ENCODE results near the gene CNTNAP2. TPM values are rescaled to one million over a fixed set of nuclear protein-coding genes. Genes with fewer than 3 reads are reported as not detected.

Gene CNTNAP2
- total and polyA plus RNA-seq, 4 experiments from 2014 or later, result 0.19 to 0.50 (median 0.20) TPM; not detected in 1

DNA sequence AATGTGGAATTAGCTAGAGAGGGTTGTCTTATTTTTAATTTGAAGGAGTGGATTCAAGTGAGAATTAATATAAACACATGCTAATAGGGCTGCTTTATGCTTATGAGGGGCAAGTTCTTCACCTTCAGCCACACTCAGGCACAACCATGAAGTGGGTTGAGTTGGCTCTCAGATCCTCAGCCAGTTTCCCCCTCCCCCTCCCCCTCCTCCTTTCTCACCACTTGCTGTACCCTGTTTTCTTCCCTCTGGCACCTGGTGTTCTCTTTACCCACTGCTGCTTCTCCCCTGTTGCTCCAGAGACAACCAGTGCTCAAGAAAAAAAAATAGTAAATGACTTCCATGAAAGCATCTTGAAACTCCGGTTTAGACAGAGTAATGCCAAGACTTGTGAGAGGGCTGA is 1083.3 kb downstream of the CNTNAP2 start:
- no peaks in the 10 kb centered on the region for H3K36me3 ChIP-seq (ENCODE audit: insufficient read depth, low read length)
- no peaks in the 10 kb centered on the region for H3K27me3 ChIP-seq (ENCODE audit: insufficient read depth, low read length)
- Mint-ChIP-seq H3K36me3 (no peaks in the 10 kb centered on the region), H3K4me1 (no peaks in the 10 kb centered on the region), H3K27ac (no peak overlapping the region), H3K27me3 (no peaks in the 10 kb centered on the region), H3K9me3 (peaks cover 0 to 11% (median 4%) of the 10 kb centered on the region in 8 donors), H3K4me3 (no peak overlapping the region)
- no peak for DNase-seq
- CTCF ChIA-PET (ENCODE audit: partially characterized antibody), result no interaction called here
- intact Hi-C loops (cut with micrococcal nuclease), result no loop called here
- no peaks in the 10 kb centered on the region for H3K4me1 ChIP-seq (ENCODE audit: insufficient read depth, low read length)
- POLR2A ChIA-PET (ENCODE audit: partially characterized antibody), result no interaction called here
- no peaks in the 10 kb centered on the region for H3K9me3 ChIP-seq (ENCODE audit: control insufficient read depth in 1 of 2, low read length in 2 of 2)
- no peak overlapping the region for H3K27ac ChIP-seq (ENCODE audit: low read depth, low read length)
- no peak overlapping the region for H3K4me3 ChIP-seq (ENCODE audit: low read length in 2 of 2)

DNA sequence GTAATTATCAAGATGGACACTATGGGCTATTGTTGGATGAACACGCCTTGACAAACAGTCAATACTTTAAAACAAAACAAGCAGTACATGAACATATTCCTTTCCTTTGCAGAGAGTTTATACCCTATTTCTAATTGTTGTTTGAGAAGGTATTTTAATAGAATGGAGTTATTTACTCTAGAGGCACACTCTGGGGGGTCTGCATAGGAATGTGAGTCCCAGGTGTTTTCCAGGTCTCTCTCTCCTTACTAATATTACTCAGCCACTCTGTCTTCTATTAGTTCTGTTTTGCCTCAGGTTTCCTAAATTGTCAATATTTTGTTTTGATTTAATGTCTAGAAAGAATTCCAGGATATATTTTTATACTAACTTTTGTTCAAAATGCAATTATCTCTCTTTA is 1091.4 kb downstream of the CNTNAP2 start:
- Mint-ChIP-seq H3K36me3 (no peaks in the 10 kb centered on the region), H3K4me1 (no peaks in the 10 kb centered on the region), H3K27me3 (no peaks in the 10 kb centered on the region), H3K4me3 (no peak overlapping the region), H3K27ac (no peak overlapping the region), H3K9me3 (peaks cover 0 to 12% (median 6%) of the 10 kb centered on the region in 8 donors)
- CTCF ChIA-PET (ENCODE audit: partially characterized antibody), result no interaction called here
- intact Hi-C loops (cut with micrococcal nuclease), result no loop called here
- Histone ChIP-seq H3K4me3 (ENCODE audit: low read length in 2 of 2) (no peak overlapping the region), H3K27me3 (ENCODE audit: insufficient read depth, low read length) (no peaks in the 10 kb centered on the region), H3K36me3 (ENCODE audit: insufficient read depth, low read length) (no peaks in the 10 kb centered on the region), H3K27ac (ENCODE audit: low read depth, low read length) (no peak overlapping the region), H3K9me3 (ENCODE audit: control insufficient read depth in 1 of 2, low read length in 2 of 2) (no peaks in the 10 kb centered on the region), H3K4me1 (ENCODE audit: insufficient read depth, low read length) (no peaks in the 10 kb centered on the region)
- no peak for DNase-seq
- POLR2A ChIA-PET (ENCODE audit: partially characterized antibody), result no interaction called here

DNA sequence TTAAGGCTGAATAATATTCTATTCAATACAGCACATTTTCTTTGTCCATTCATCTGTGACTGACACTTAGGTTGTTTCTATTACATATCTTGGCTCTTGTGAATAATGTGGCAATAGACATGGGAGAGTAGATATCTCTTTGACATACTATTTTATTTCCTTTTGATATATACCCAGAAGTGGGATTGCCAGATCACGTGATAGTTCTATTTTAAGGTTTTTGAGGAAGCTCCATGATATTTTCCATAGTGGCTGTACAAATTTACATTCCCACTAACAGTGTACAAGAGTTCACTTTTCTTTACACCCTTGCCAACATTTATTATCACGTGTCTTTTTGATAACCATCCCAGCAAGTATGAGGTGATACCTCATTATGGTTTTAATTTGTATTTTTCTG is 1114.7 kb downstream of the CNTNAP2 start:
- Histone ChIP-seq H3K4me1 (ENCODE audit: insufficient read depth, low read length) (no peaks in the 10 kb centered on the region), H3K27me3 (ENCODE audit: insufficient read depth, low read length) (no peaks in the 10 kb centered on the region), H3K9me3 (ENCODE audit: control insufficient read depth in 1 of 2, low read length in 2 of 2) (no peaks in the 10 kb centered on the region), H3K27ac (ENCODE audit: low read depth, low read length) (no peak overlapping the region), H3K36me3 (ENCODE audit: insufficient read depth, low read length) (no peaks in the 10 kb centered on the region), H3K4me3 (ENCODE audit: low read length in 2 of 2) (no peak overlapping the region)
- Mint-ChIP-seq H3K9me3 (peaks cover 0 to 35% (median 10%) of the 10 kb centered on the region in 8 donors), H3K36me3 (no peaks in the 10 kb centered on the region), H3K27ac (no peak overlapping the region), H3K4me1 (no peaks in the 10 kb centered on the region), H3K27me3 (no peaks in the 10 kb centered on the region), H3K4me3 (no peak overlapping the region)
- intact Hi-C loops (cut with micrococcal nuclease), result no loop called here
- DNase-seq, result no peak
- ChIA-PET POLR2A (ENCODE audit: partially characterized antibody) (no interaction called here), CTCF (ENCODE audit: partially characterized antibody) (no interaction called here)

DNA sequence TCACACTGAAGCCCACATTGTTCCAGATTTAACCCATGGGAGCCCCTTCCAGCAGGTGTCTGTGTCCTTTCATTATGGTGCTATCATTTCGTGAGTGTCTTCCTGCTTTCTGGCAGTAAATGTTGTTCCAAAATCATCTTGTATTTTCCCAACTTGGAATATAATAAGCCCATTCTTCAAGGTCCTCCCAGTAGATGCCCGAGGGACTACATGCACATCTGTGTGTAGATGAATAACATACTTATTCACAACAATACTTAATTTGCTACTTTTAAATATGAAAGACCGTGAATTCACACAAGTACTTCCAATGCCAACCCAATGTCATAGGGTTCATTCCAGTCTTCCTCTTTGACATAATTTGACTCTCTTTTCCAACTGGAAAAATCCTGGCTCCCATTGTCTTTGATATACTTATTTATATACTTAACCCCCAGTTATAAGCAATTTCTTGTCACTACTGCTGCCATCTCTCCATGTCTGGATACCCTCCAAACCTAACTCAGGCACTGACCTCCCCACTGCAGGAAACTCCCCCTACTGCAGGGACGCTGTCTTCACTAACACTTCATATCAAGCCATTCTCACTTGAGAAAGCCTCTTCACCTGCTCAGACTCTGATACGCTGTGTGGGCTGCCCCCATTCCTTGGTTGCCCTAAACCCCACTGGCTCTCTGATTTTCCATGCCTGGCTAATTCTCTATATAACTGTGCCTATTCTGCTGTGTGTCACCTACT is 1119.2 kb downstream of the CNTNAP2 start:
- CTCF ChIA-PET (ENCODE audit: partially characterized antibody), result no interaction called here

DNA sequence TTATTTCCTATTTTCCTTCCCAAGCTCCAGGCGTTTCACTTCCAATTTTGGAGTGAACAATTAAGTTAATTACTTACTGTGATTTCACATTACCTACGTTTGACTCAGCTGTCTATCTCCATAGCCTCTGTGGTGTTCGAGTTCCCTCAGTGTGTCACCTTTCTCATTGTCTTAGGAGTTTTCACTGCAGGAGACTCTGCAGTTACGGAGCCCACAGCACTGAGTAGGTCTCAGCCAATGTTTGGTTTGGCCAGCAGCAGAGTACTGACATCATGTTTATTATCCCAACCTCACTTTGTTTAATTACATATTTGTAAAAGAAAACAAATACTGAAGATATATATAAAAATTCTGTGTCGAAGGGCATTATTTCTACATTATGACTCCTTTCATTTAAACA is 1123.9 kb downstream of the CNTNAP2 start:
- no peaks in the 10 kb centered on the region for H3K36me3 ChIP-seq (ENCODE audit: insufficient read depth, low read length)
- H3K4me1 ChIP-seq (ENCODE audit: insufficient read depth, low read length), result no peaks in the 10 kb centered on the region
- ChIA-PET POLR2A (ENCODE audit: partially characterized antibody) (no interaction called here), CTCF (ENCODE audit: partially characterized antibody) (no interaction called here)
- no peak for DNase-seq
- intact Hi-C loops (cut with micrococcal nuclease), result no loop called here
- H3K27me3 Mint-ChIP-seq, result no peaks in the 10 kb centered on the region
- H3K9me3 Mint-ChIP-seq, result peaks cover 0 to 18% (median 7%) of the 10 kb centered on the region in 8 donors
- no peaks in the 10 kb centered on the region for H3K27me3 ChIP-seq (ENCODE audit: insufficient read depth, low read length)
- no peaks in the 10 kb centered on the region for H3K36me3 Mint-ChIP-seq
- no peaks in the 10 kb centered on the region for H3K4me1 Mint-ChIP-seq
- no peak overlapping the region for H3K4me3 ChIP-seq (ENCODE audit: low read length in 2 of 2)
- H3K4me3 Mint-ChIP-seq, result no peak overlapping the region
- H3K27ac Mint-ChIP-seq, result no peak overlapping the region
- H3K27ac ChIP-seq (ENCODE audit: low read depth, low read length), result no peak overlapping the region
- no peaks in the 10 kb centered on the region for H3K9me3 ChIP-seq (ENCODE audit: control insufficient read depth in 1 of 2, low read length in 2 of 2)

More for the DNA sequence above, 1119.2 kb downstream of the CNTNAP2 start:
- no peak overlapping the region for H3K27ac Mint-ChIP-seq
- no peak overlapping the region for H3K4me3 Mint-ChIP-seq
- no peak overlapping the region for H3K4me3 ChIP-seq (ENCODE audit: low read length in 2 of 2)
- no peaks in the 10 kb centered on the region for H3K36me3 ChIP-seq (ENCODE audit: insufficient read depth, low read length)
- no peaks in the 10 kb centered on the region for H3K27me3 ChIP-seq (ENCODE audit: insufficient read depth, low read length)
- no peaks in the 10 kb centered on the region for H3K4me1 Mint-ChIP-seq
- H3K27me3 Mint-ChIP-seq, result no peaks in the 10 kb centered on the region
- H3K27ac ChIP-seq (ENCODE audit: low read depth, low read length), result no peak overlapping the region
- H3K9me3 Mint-ChIP-seq, result peaks cover 3 to 16% (median 13%) of the 10 kb centered on the region in 8 donors
- H3K4me1 ChIP-seq (ENCODE audit: insufficient read depth, low read length), result no peaks in the 10 kb centered on the region
- H3K36me3 Mint-ChIP-seq, result no peaks in the 10 kb centered on the region
- no peaks in the 10 kb centered on the region for H3K9me3 ChIP-seq (ENCODE audit: control insufficient read depth in 1 of 2, low read length in 2 of 2)
- intact Hi-C loops (cut with micrococcal nuclease), result no loop called here
- DNase-seq, result no peak
- POLR2A ChIA-PET (ENCODE audit: partially characterized antibody), result no interaction called here

DNA sequence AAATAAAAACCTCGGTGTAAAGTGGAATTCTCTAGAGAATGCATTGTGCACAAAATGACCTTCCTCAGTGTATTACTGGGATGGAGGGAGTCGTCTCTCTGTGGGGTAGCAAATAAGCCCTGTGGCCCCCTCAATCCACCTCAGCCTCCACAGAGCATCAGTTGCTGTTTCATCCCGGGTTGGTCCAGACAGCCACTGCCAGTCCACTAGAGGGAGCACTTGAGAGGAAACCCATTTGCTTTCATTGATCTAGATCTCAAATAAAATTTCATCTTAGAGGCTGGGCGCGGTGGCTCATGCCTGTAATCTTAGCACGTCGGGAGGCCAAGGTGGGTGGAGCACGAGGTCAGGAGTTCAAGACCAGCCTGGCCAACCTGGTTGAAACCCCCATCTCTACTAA is 1128.7 kb downstream of the CNTNAP2 start:
- DNase-seq, result no peak
- CTCF ChIA-PET (ENCODE audit: partially characterized antibody), result no interaction called here
- intact Hi-C loops (cut with micrococcal nuclease), result no loop called here

DNA sequence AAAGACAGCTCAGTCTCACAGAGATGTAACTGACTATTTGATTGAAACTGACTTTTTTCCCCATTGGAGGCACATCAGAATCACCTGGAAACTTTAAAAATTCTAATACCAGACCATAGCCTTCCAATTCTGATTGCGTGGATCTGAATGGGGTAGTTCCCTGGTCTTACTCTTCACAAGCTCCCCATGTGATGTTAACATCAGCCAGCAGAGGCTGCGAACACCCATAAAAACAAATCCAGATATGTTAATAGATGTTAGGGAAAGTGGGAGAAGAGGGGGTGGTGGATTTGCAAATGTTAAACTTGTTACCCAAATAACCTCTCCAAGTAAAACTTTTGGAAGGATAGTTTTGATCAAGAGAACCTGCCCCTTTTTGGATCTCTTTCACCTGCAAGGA is 1133.4 kb downstream of the CNTNAP2 start:
- intact Hi-C loops (cut with micrococcal nuclease), result no loop called here
- H3K4me3 Mint-ChIP-seq, result no peak overlapping the region
- no peaks in the 10 kb centered on the region for H3K4me1 Mint-ChIP-seq
- Histone ChIP-seq H3K27ac (ENCODE audit: low read depth, low read length) (no peak overlapping the region), H3K36me3 (ENCODE audit: insufficient read depth, low read length) (no peaks in the 10 kb centered on the region), H3K9me3 (ENCODE audit: control insufficient read depth in 1 of 2, low read length in 2 of 2) (peaks cover 0 to 3% of the 10 kb centered on the region in 2 donors), H3K27me3 (ENCODE audit: insufficient read depth, low read length) (no peaks in the 10 kb centered on the region), H3K4me3 (ENCODE audit: low read length in 2 of 2) (no peak overlapping the region), H3K4me1 (ENCODE audit: insufficient read depth, low read length) (no peaks in the 10 kb centered on the region)
- CTCF ChIA-PET (ENCODE audit: partially characterized antibody), result no interaction called here
- POLR2A ChIA-PET (ENCODE audit: partially characterized antibody), result no interaction called here
- no peak for DNase-seq
- H3K27me3 Mint-ChIP-seq, result no peaks in the 10 kb centered on the region
- H3K36me3 Mint-ChIP-seq, result no peaks in the 10 kb centered on the region
- H3K9me3 Mint-ChIP-seq, result peaks cover 0 to 8% (median 4%) of the 10 kb centered on the region in 8 donors
- no peak overlapping the region for H3K27ac Mint-ChIP-seq

More for the DNA sequence above, 1128.7 kb downstream of the CNTNAP2 start:
- Histone ChIP-seq H3K4me3 (ENCODE audit: low read length in 2 of 2) (no peak overlapping the region), H3K9me3 (ENCODE audit: control insufficient read depth in 1 of 2, low read length in 2 of 2) (no peaks in the 10 kb centered on the region), H3K27me3 (ENCODE audit: insufficient read depth, low read length) (no peaks in the 10 kb centered on the region), H3K4me1 (ENCODE audit: insufficient read depth, low read length) (no peaks in the 10 kb centered on the region), H3K36me3 (ENCODE audit: insufficient read depth, low read length) (no peaks in the 10 kb centered on the region), H3K27ac (ENCODE audit: low read depth, low read length) (no peak overlapping the region)
- H3K27ac Mint-ChIP-seq, result no peak overlapping the region
- H3K36me3 Mint-ChIP-seq, result no peaks in the 10 kb centered on the region
- H3K4me3 Mint-ChIP-seq, result no peak overlapping the region
- H3K27me3 Mint-ChIP-seq, result no peaks in the 10 kb centered on the region
- H3K9me3 Mint-ChIP-seq, result peaks cover 0 to 18% (median 3%) of the 10 kb centered on the region in 8 donors
- no peaks in the 10 kb centered on the region for H3K4me1 Mint-ChIP-seq
- POLR2A ChIA-PET (ENCODE audit: partially characterized antibody), result no interaction called here
